GM18498 (cell line): ENCODE results near the gene GAB3.
"Not testable (repeated sequence)": the region's sequence is repeated elsewhere in the genome, so short reads cannot be mapped to it uniquely, and the experiment has no call there.

Experiments
- ATAC-seq: cut with Tn5 transposase; IDR thresholded peaks from one replicate; pipeline ENCODE4 v1.9.1; 2021; ENCODE audit warnings: mild to moderate bottlenecking, moderate library complexity; ENCODE audit not compliant: unreplicated experiment

GAB3 gene

DNA sequence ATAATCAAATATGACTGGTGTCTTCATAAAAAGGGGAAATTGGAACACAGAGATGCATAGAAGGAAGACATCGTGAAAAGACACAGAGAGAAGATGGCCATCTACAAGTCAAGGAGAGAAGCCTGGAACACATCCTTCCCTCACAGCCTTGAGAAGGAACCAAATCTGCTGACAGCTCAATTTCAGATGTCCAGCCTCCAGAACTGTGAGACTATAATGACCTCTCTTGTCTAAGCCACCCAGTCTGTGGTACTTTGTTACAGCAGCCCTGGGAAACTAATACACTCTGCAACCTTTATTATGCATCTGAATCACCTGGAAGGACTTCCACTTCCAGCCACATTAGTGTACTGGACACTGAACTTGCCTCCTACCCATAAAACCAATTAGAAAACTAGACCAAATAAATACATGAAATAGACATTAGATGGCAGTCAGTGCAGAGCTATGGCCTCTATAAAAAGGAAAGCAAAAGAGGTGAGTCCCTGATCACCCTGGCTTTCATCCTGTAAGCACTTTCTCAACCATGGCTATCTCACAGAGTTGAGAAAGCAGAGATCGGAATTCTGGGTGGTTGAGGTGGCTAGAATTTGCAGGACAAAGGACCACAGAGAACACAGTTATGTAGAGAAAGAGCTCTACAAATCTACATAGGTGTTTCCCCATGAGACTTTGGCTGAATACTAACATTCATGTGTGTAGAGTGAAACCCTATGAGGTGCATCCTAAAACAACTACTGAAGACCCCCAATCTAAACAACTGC lies 25.7 kb downstream of the GAB3 start:
- ATAC-seq: peak; percentile 59

DNA sequence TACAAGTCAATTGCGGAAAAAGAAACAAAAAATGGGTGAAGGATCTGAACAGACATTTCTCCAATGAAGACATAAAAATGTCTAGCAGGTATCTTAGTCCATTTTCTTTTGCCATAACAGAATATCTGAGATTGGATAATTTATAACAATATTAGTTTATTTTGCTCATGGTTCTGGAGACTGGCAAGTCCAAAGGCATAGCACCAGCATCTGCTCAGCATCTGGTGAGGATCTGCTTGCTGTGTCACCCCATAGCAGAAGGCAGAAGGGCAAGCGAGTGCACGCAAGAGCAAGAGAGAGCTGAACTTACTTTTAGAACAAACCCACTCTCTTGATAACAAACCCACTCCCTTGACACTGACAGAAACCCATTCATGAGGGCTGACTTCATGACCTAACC lies 29.7 kb downstream of the GAB3 start:
- no peak for ATAC-seq

DNA sequence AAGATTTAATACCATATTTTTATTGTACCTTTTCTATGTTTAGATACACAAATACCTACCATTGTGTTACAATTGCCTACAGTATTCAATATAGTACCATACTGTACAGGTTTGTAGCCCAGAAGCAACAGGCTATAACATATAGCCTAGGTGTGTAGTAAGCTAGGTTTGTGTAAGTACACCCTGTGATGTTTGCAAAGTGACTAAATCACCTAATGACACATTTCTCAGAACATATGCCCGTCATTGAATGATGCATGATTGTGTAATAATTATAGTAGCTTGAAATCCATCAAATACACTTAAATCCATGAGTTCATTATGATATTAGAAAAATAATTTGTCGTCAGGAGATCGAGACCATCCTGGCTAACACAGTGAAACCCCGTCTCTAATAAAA lies 30.8 kb downstream of the GAB3 start:
- ATAC-seq: no peak

DNA sequence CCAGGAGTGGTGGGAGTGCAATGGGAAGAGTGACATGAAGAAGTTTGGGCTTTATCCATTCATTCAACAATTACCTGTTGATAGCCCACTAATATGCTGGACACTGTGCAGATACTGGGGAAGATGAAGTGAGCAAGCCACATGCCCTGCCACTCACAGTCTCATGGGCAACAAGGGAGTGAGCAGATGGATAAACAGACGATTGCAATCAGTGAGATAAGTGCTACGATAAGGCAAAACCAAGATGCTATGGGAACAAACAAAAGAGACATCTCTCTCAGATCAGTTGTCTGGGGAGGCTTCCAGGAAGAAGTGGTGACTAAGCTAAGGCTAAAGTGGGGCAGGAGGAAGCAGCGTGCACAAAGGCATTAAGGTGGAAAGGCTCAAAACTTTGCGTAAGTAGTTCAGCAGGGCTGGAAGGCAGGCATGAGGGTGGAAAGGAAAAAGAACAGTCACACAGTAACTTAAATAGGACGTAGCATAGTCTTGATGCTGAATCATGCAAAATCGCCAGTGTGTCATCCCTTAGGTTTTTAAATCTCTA lies 31.7 kb downstream of the GAB3 start:
- ATAC-seq: no peak

GRCh38 chrX:154718616-154719015 lies 32.3 kb downstream of the GAB3 start:
- ATAC-seq: no peak

- ATAC-seq: no peak
Measured at GRCh38 chrX:154717824-154718223, 33.1 kb downstream of the GAB3 start.

DNA sequence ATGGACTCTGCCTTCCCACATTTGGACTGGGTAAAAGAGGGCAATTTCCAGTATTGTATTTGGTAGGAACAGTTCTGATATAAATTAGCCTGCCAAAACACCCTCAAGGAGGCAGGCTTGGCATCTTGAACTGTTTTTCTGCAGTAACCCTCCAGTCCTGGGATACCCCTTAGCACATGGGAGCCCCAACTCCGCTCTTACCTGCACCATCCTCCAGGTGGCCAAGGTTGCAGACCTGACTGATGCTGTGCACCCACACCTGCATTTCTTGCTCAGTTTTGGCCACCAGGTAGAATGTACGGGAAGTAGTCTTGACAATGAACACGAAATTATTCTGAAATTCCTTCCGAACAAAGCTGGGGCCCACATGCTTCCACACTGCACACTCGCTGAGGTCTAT lies 35.1 kb downstream of the GAB3 start:
- ATAC-seq: no peak

GRCh38 chrX:154714925-154715324 lies 36.0 kb downstream of the GAB3 start:
- ATAC-seq: no peak

- ATAC-seq: peak; percentile 95
Measured at GRCh38 chrX:154712781-154713740, 37.8 kb downstream of the GAB3 start.

- no peak for ATAC-seq
Measured at GRCh38 chrX:154711264-154711663, 39.6 kb downstream of the GAB3 start.

GRCh38 chrX:154710309-154710708 lies 40.6 kb downstream of the GAB3 start:
- ATAC-seq: no peak

DNA sequence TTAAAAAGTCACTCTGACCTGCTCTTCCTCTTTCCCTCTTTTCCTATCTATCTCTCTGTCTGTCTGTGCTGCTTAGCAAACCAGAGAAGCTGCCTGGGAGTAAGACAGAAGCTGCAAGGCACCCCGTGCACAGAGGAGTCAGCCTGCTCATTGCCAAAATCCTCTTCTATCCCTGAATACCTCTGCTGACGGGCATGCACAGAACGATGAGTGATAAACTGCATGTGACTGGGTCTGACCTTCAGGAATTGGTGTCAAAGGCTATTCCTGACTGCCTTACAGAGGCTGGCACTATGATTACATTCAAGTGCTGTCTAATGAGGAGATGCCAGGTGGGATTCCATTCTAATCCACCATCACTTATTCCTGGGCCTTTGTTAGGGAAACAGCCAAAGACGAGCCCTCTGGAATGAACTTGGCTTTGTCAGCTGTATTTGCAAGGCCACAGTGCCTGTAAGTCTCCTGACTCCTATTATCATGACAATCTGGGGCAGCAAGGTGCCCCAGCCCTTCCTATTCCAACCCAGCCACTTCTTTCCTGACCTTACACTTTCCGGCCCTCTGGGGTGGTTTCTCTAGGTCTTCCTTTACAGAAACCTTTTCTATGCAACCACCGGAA lies 52.1 kb downstream of the GAB3 start:
- no peak for ATAC-seq

DNA sequence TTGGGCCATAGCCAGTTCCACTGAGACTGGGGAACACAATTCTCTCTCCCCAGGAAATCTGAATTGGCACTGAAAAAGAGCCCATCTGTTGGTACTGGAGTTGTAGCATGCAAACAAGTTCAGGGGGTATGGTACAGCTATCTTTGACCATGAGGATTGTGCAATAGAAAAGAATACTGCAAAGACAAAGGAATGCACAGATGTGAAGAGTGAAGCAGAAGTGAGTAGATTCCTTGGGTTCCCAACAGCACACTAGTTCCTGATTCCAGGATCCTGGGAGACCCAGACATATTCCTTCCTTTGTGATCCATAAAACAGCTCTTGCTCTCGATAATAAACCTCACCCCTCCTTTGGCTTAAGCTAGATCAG lies 54.2 kb downstream of the GAB3 start:
- no peak for ATAC-seq

GRCh38 chrX:154695911-154696675 lies 54.8 kb downstream of the GAB3 start:
- ATAC-seq: no peak

DNA sequence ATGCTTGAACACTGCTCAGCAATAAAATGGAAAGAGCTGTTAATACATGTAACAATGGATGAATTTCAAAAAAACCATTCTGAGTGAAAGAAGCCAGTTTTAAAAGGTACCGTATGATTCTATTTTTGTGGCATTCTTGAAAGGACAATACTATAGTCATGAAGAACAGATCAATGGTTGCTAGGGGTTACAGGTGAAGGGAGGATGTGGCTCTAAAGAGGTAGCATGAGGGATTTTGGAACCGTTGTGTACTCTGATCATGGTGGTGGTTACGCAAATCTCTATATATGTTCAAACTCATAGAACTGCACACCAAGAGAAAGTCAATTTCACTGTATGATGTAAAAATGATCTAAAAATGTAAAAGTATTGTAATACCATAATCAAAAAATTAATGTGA lies 57.5 kb downstream of the GAB3 start:
- no peak for ATAC-seq

DNA sequence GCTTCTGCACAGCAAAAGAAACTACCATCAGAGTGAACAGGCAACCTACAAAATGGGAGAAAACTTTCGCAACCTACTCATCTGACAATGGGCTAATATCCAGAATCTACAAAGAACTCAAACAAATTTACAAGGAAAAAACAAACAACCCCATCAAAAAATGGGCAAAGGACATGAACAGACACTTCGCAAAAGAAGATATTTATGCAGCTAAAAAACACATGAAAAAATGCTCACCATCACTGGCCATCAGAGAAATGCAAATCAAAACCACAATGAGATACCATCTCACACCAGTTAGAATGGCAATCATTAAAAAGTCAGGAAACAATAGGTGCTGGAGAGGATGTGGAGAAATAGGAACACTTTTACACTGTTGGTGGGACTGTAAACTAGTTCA lies 60.4 kb downstream of the GAB3 start:
- ATAC-seq: not testable (repeated sequence)

GRCh38 chrX:154672084-154672483 lies 78.8 kb downstream of the GAB3 start:
- not testable (repeated sequence) for ATAC-seq

- ATAC-seq: not testable (repeated sequence)
Measured at GRCh38 chrX:154670848-154671247, 80.0 kb downstream of the GAB3 start.

DNA sequence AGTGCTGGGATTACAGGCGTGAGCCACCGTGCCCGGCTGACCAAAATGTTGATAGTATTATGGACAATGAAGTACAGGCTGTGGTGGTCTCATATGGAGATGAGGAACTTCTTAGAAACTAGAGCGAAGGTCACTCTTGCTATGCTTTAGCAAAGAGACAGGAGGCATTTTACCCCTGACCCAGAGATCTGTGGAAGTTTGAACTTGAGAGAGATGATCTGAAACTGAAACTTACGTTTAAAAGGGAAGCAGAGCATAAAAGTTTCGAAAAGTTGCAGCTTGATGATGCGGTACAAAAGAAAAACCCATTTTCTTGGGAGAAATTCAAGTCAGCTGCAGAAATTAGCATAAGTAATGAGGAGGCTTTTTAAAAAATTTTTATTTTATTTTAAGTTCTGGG lies 89.0 kb downstream of the GAB3 start:
- no peak for ATAC-seq

DNA sequence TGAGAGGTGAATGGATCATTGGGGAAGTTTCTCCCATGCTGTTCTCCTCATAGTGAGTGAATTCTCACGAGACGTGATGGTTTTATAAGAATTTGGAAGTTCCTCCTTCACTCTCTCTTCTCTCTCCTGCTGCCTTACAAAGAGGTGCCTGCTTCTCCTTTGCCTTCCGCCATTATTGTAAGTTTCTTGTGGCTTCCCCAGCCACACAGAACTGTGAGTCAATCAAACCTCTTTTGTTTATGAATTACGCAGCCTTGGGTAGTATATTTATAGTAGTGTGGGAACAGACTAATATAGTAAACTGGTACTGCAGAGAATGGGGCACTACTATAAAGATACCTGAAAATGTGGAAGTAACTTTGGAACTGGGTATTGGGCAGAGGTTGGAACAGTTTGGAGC lies 89.7 kb downstream of the GAB3 start:
- ATAC-seq: no peak

DNA sequence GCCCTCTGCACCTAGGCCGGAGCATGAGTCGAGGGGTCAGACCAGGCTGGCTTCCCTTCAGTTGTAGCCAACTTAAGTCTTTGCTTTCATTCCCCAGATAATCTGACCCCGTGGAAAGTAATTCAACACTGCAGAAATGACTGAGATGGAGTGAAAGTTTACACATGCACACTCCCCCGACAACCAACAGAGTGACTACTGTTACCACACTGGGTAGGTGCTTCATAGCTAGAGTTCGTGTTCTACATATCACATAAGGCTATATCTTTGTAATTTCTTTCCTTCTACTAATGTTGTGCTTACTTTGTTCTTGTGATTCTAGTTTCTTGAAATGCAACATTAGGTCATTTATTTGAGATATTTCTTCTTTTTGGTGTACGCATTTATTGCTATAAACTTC lies 90.3 kb downstream of the GAB3 start:
- no peak for ATAC-seq
